GM12878 (cell line): ENCODE measurements around the gene TTLL12. TPM values are rescaled to one million over a fixed set of nuclear protein-coding genes. Genes with fewer than 3 reads are reported as not detected.

Experiments
- ATAC-seq: fragments of 200-7000 bp; cut with Tn5 transposase; 3 replicates; pipeline ENCODE4 v1.9.1; 2020; ENCODE audit warnings: mild to moderate bottlenecking, moderate library complexity
- BruUV-seq: library from RNA; stranded (reverse); fragments of 400-500 nt; replicated peaks from 2 replicates; lab custom pipeline; 2021; lab: Mats Ljungman, UMichigan
- CTCF ChIA-PET: fragments of 300-600 bp; sonication (Branson Sonifier 250); formaldehyde crosslinking; extraction: SDS; loops from one replicate; lab custom pipeline; 2021; ENCODE audit warnings: inconsistent platforms; lab: Yijun Ruan, JAX
- POLR2A ChIA-PET: fragments of 350-600 bp; formaldehyde crosslinking; extraction: SDS; loops from one replicate; lab custom pipeline; 2021; ENCODE audit warnings: inconsistent platforms; lab: Charles Lee
- RAD21 ChIA-PET: fragments of 300-600 bp; sonication (Branson Sonifier 250); formaldehyde crosslinking; loops from one replicate; lab custom pipeline; 2023; ENCODE audit warnings: antibody characterized with exemption; ENCODE audit not compliant: unreplicated experiment; lab: Charles Lee
- SMC1A ChIA-PET: fragments of 300-600 bp; sonication (Branson Sonifier 250); formaldehyde crosslinking; loops from one replicate; lab custom pipeline; 2023; ENCODE audit not compliant: unreplicated experiment, uncharacterized antibody; lab: Charles Lee
- DNase-seq: peaks from one replicate; pipeline ENCODE4 v3.0.0-alpha.2; 2011; ENCODE audit warnings: low read depth, low spot score
- FAIRE-seq: peaks from 3 replicates; lab custom pipeline; 2011; peaks lifted over from hg19 to GRCh38; lab: Jason Lieb, UNC
- H2AFZ ChIP-seq: 2 replicates; pipeline ENCODE4 v1.6.0; 2011; ENCODE audit warnings: low read depth, low read length, control low read depth; ENCODE audit not compliant: control insufficient read depth
- H3K27ac ChIP-seq: 2 replicates; pipeline ENCODE4 v1.5.1; 2011; ENCODE audit warnings: control low read depth; ENCODE audit not compliant: control insufficient read depth, insufficient read depth
- H3K27me3 ChIP-seq, 2 experiments: replicated peaks in 1 of 2; 2 replicates each; pipeline versions ENCODE4 v1.6.0 to v1.6.1; 2011; ENCODE audit warnings: low read length in 1 of 2; ENCODE audit not compliant: control insufficient read depth in 2 of 2, insufficient read depth in 2 of 2
- H3K36me3 ChIP-seq, 2 experiments: 2 replicates each; pipeline ENCODE4 v1.5.1; 2011; ENCODE audit warnings: low read length in 1 of 2; ENCODE audit not compliant: control insufficient read depth in 2 of 2, insufficient read depth in 2 of 2
- H3K4me1 ChIP-seq: 2 replicates; pipeline ENCODE4 v1.6.1; 2011; ENCODE audit warnings: mild to moderate bottlenecking, low read length, moderate library complexity, mixed read lengths; ENCODE audit not compliant: control insufficient read depth, insufficient read depth
- H3K4me2 ChIP-seq: 2 replicates; pipeline ENCODE4 v1.6.0; 2011; ENCODE audit warnings: control low read depth; ENCODE audit not compliant: control insufficient read depth, insufficient read depth
- H3K4me3 ChIP-seq: fragments of 200-600 bp; sonication (generic); 2 replicates; pipeline ENCODE4 v1.5.1; 2016
- H3K79me2 ChIP-seq: 2 replicates; pipeline ENCODE4 v1.6.0; 2011; ENCODE audit warnings: low read length; ENCODE audit not compliant: control insufficient read depth, insufficient read depth
- H3K9ac ChIP-seq: 2 replicates; pipeline ENCODE4 v1.8.0; 2011; ENCODE audit warnings: low read length, control low read depth, mixed read lengths; ENCODE audit not compliant: control insufficient read depth, insufficient read depth
- H3K9me3 ChIP-seq: replicated peaks from 3 replicates; pipeline ENCODE4 v1.5.1; 2011; ENCODE audit warnings: mild to moderate bottlenecking, low read length; ENCODE audit not compliant: control insufficient read depth, insufficient read depth
- H4K20me1 ChIP-seq: 2 replicates; pipeline ENCODE4 v1.6.0; 2011; ENCODE audit not compliant: control insufficient read depth, insufficient read depth
- CBFB ChIP-seq: IDR thresholded peaks from 2 replicates; pipeline ENCODE4 v1.6.1; 2016; ENCODE audit warnings: antibody characterized with exemption, low read depth
- CREB1 ChIP-seq: IDR thresholded peaks from 2 replicates; pipeline ENCODE4 v1.6.1; 2012; ENCODE audit warnings: low read depth, mild to moderate bottlenecking, inconsistent platforms
- POLR2A ChIP-seq: IDR thresholded peaks from 2 replicates; pipeline ENCODE4 v1.6.1; 2011; ENCODE audit warnings: low read depth, mild to moderate bottlenecking, low read length
- RELB ChIP-seq: fragments of 450-650 bp; IDR thresholded peaks from 2 replicates; pipeline ENCODE4 v1.6.1; 2017; ENCODE audit warnings: low read depth, mild to moderate bottlenecking, moderate library complexity
- ZNF592 ChIP-seq: fragments of 450-650 bp; IDR thresholded peaks from 2 replicates; pipeline ENCODE4 v1.6.1; 2017; ENCODE audit warnings: mild to moderate bottlenecking, moderate library complexity
- WGBS: methylation state at CpG from one replicate; pipeline ENCODE4 v1.1.6; 2016; ENCODE audit warnings: low lambda C conversion rate; ENCODE audit not compliant: insufficient replicate concordance, insufficient coverage; ENCODE audit errors: missing lambda C conversion rate; 5-methylcytosine and 5-hydroxymethylcytosine counted together
- in situ Hi-C: fragments of 300-500 bp; cut with MboI; formaldehyde crosslinking; loops from 9 replicates; pipeline ENCODE4 v1.14.3; 2018; ENCODE audit warnings: mixed read lengths
- intact Hi-C: fragments of 100-400 bp; cut with micrococcal nuclease; formaldehyde crosslinking; loops from one replicate; pipeline ENCODE4 v1.14.2; 2022; ENCODE audit not compliant: unreplicated experiment
- polyA plus RNA-seq, 11 experiments: library from polyadenylated mRNA; depleted of rRNA in 4 of 11; unstranded in 6 of 11; stranded (reverse) in 5 of 11; fragments of >200 nt; fragmentation: Nextera tagmentation in 4 of 11; fragmentation: Illumina TruSeq in 1 of 11; extraction: Ambion mirVana in 4 of 11; extraction: Trizol in 1 of 11; gene quantifications; 1 replicate in 1 of 11; 2 replicates in 10 of 11; pipeline versions ENCODE4 v1.2.1 to v1.2.3, GENCODE V29; 2011 to 2016; ENCODE audit warnings: inconsistent platforms in 2 of 11, missing spikeins in 2 of 11, low read depth in 1 of 11
- total RNA-seq, 4 experiments: library from RNA; depleted of rRNA in 3 of 4; stranded (reverse); fragments of >200 nt in 3 of 4; fragmentation: Illumina TruSeq in 1 of 4; extraction: Trizol in 1 of 4; gene quantifications; 2 replicates each; pipeline versions ENCODE4 v1.2.1 to v1.2.3, GENCODE V29; 2013 to 2021

The TTLL12 gene
- total and polyA plus RNA-seq, 10 of the 15 experiments (the other 5 are each of a cell fraction or from before 2014, with no cell fraction given), result 1.00 to 89.8 (median 38.5) TPM

GRCh38 chr22:43226377-43227238 is 39.7 kb upstream of the TTLL12 start:
- Histone ChIP-seq H3K36me3 (no peaks in the 10 kb centered on the region), H4K20me1 (no peaks in the 10 kb centered on the region), H3K9ac (no peak overlapping the region), H3K27me3 (peaks cover 0 to 4% of the 10 kb centered on the region in 2 experiments; a peak in 2 of 4 replicates), H3K27ac (no peak overlapping the region), H3K4me2 (no peak overlapping the region), H3K4me3 (no peak overlapping the region), H3K79me2 (no peaks in the 10 kb centered on the region), H3K9me3 (no peaks in the 10 kb centered on the region), H2AFZ (no peak overlapping the region), H3K4me1 (no peaks in the 10 kb centered on the region)
- POLR2A ChIA-PET, result no interaction called here
- WGBS, result 27% methylated on average over 16 of the region's 19 CpGs
- FAIRE-seq, result no peak
- no TSS peak for BruUV-seq
- intact Hi-C loops (no loop called here), in situ Hi-C loops (no loop called here)
- CTCF ChIA-PET, result interaction anchor here (0.7 kb wide), 1 partner anchor 120 kb away, joined by 3 read pairs; no protein-coding TSS in a partner anchor
- SMC1A ChIA-PET, result no interaction called here
- no peak for DNase-seq
- RAD21 ChIA-PET, result no interaction called here
- no peak for ATAC-seq
- TF ChIP-seq CBFB, result no peak
- TF ChIP-seq CREB1, result no peak
- TF ChIP-seq RELB, result no peak
- no peak for TF ChIP-seq ZNF592
- TF ChIP-seq POLR2A, result no peak
